ENCODE measurements around the gene TNIP2.
A peak's percentile ranks its signal among the peaks of the same experiment; 100 is the strongest.
"Not testable (repeated sequence)": the region's sequence is repeated elsewhere in the genome, so short reads cannot be mapped to it uniquely, and the experiment has no call there.

TNIP2 gene

GRCh38 chr4:2763511-2763967, 7.4 kb upstream of the TNIP2 start:
- H3K9me3 ChIP-seq (ENCODE audit: control insufficient read depth, insufficient read depth, low read length): no peaks in the 10 kb centered on the region
- H3K36me3 ChIP-seq (ENCODE audit: control insufficient read depth, insufficient read depth, low read length): no peaks in the 10 kb centered on the region
- H3K4me3 ChIP-seq (ENCODE audit: low read depth, low read length): peak overlapping the region; percentile 61; the same call in 1 of the 2 replicates
- no peaks in the 10 kb centered on the region for H3K27me3 ChIP-seq (ENCODE audit: control insufficient read depth, insufficient read depth, low read length)
- H3K27ac ChIP-seq (ENCODE audit: low read depth, low read length): no peak overlapping the region
- H3K4me1 ChIP-seq (ENCODE audit: control insufficient read depth, insufficient read depth, low read length): peaks cover 6% of the 10 kb centered on the region; the same call in 1 of the 2 replicates
- peak overlapping the region; percentile 25; the same call in 1 of the 2 replicates for H3K9ac ChIP-seq (ENCODE audit: low read depth, low read length)

- not testable (repeated sequence) for H3K9me3 ChIP-seq (ENCODE audit: control insufficient read depth, insufficient read depth, low read length); H3K36me3 ChIP-seq (ENCODE audit: control insufficient read depth, insufficient read depth, low read length); H3K4me1 ChIP-seq (ENCODE audit: control insufficient read depth, insufficient read depth, low read length); H3K27ac ChIP-seq (ENCODE audit: low read depth, low read length); H3K27me3 ChIP-seq (ENCODE audit: control insufficient read depth, insufficient read depth, low read length); H3K9ac ChIP-seq (ENCODE audit: low read depth, low read length); H3K4me3 ChIP-seq (ENCODE audit: low read depth, low read length)
These were observed 6.6 kb upstream of the TNIP2 start for GRCh38 chr4:2762486-2763370.

- Histone ChIP-seq H3K9ac (ENCODE audit: low read depth, low read length) (no peak overlapping the region), H3K27ac (ENCODE audit: low read depth, low read length) (no peak overlapping the region), H3K27me3 (ENCODE audit: control insufficient read depth, insufficient read depth, low read length) (no peaks in the 10 kb centered on the region), H3K9me3 (ENCODE audit: control insufficient read depth, insufficient read depth, low read length) (no peaks in the 10 kb centered on the region), H3K36me3 (ENCODE audit: control insufficient read depth, insufficient read depth, low read length) (no peaks in the 10 kb centered on the region), H3K4me3 (ENCODE audit: low read depth, low read length) (no peak overlapping the region), H3K4me1 (ENCODE audit: control insufficient read depth, insufficient read depth, low read length) (peaks cover 6% of the 10 kb centered on the region; the same call in 1 of the 2 replicates)
These were observed 5.9 kb upstream of the TNIP2 start for GRCh38 chr4:2762048-2762447.

- peaks cover 8% of the 10 kb centered on the region; the same call in 1 of the 2 replicates for H3K4me1 ChIP-seq (ENCODE audit: control insufficient read depth, insufficient read depth, low read length)
- H3K4me3 ChIP-seq (ENCODE audit: low read depth, low read length): no peak overlapping the region
- H3K27ac ChIP-seq (ENCODE audit: low read depth, low read length): no peak overlapping the region
- no peak overlapping the region for H3K9ac ChIP-seq (ENCODE audit: low read depth, low read length)
- H3K36me3 ChIP-seq (ENCODE audit: control insufficient read depth, insufficient read depth, low read length): no peaks in the 10 kb centered on the region
- H3K27me3 ChIP-seq (ENCODE audit: control insufficient read depth, insufficient read depth, low read length): no peaks in the 10 kb centered on the region
- H3K9me3 ChIP-seq (ENCODE audit: control insufficient read depth, insufficient read depth, low read length): no peaks in the 10 kb centered on the region
These were observed 5.1 kb upstream of the TNIP2 start for GRCh38 chr4:2761035-2761923.

- Histone ChIP-seq H3K27me3 (ENCODE audit: control insufficient read depth, insufficient read depth, low read length) (no peaks in the 10 kb centered on the region), H3K36me3 (ENCODE audit: control insufficient read depth, insufficient read depth, low read length) (no peaks in the 10 kb centered on the region), H3K9ac (ENCODE audit: low read depth, low read length) (no peak overlapping the region), H3K27ac (ENCODE audit: low read depth, low read length) (no peak overlapping the region), H3K4me3 (ENCODE audit: low read depth, low read length) (no peak overlapping the region), H3K4me1 (ENCODE audit: control insufficient read depth, insufficient read depth, low read length) (peaks cover 8% of the 10 kb centered on the region; the same call in 1 of the 2 replicates), H3K9me3 (ENCODE audit: control insufficient read depth, insufficient read depth, low read length) (no peaks in the 10 kb centered on the region)
These were observed 1.3 kb upstream of the TNIP2 start for GRCh38 chr4:2757426-2757825.

GRCh38 chr4:2756691-2757350, 685 bp upstream of the TNIP2 start:
- H3K9ac ChIP-seq (ENCODE audit: low read depth, low read length): peak overlapping the region; percentile 48; the same call in 1 of the 2 replicates
- no peak overlapping the region for H3K27ac ChIP-seq (ENCODE audit: low read depth, low read length)
- no peaks in the 10 kb centered on the region for H3K27me3 ChIP-seq (ENCODE audit: control insufficient read depth, insufficient read depth, low read length)
- H3K9me3 ChIP-seq (ENCODE audit: control insufficient read depth, insufficient read depth, low read length): no peaks in the 10 kb centered on the region
- H3K36me3 ChIP-seq (ENCODE audit: control insufficient read depth, insufficient read depth, low read length): no peaks in the 10 kb centered on the region
- peak overlapping the region; percentile 54 for H3K4me3 ChIP-seq (ENCODE audit: low read depth, low read length)
- H3K4me1 ChIP-seq (ENCODE audit: control insufficient read depth, insufficient read depth, low read length): peaks cover 8% of the 10 kb centered on the region; the same call in 1 of the 2 replicates

- H3K9ac ChIP-seq (ENCODE audit: low read depth, low read length): no peak overlapping the region
- H3K4me1 ChIP-seq (ENCODE audit: control insufficient read depth, insufficient read depth, low read length): 0 out of 2 replicates have a peak, but pooled peaks cover 3% of the 10 kb centered on the region
- no peaks in the 10 kb centered on the region for H3K9me3 ChIP-seq (ENCODE audit: control insufficient read depth, insufficient read depth, low read length)
- no peak overlapping the region for H3K27ac ChIP-seq (ENCODE audit: low read depth, low read length)
- no peaks in the 10 kb centered on the region for H3K36me3 ChIP-seq (ENCODE audit: control insufficient read depth, insufficient read depth, low read length)
- H3K4me3 ChIP-seq (ENCODE audit: low read depth, low read length): peak overlapping the region; percentile 80
- no peaks in the 10 kb centered on the region for H3K27me3 ChIP-seq (ENCODE audit: control insufficient read depth, insufficient read depth, low read length)
These were observed 1.0 kb downstream of the TNIP2 start for GRCh38 chr4:2754848-2755819.

- H3K9ac ChIP-seq (ENCODE audit: low read depth, low read length): no peak overlapping the region
- H3K36me3 ChIP-seq (ENCODE audit: control insufficient read depth, insufficient read depth, low read length): no peaks in the 10 kb centered on the region
- no peak overlapping the region for H3K27ac ChIP-seq (ENCODE audit: low read depth, low read length)
- 0 out of 2 replicates have a peak, but pooled peaks cover 3% of the 10 kb centered on the region for H3K4me1 ChIP-seq (ENCODE audit: control insufficient read depth, insufficient read depth, low read length)
- H3K9me3 ChIP-seq (ENCODE audit: control insufficient read depth, insufficient read depth, low read length): no peaks in the 10 kb centered on the region
- H3K4me3 ChIP-seq (ENCODE audit: low read depth, low read length): no peak overlapping the region
- H3K27me3 ChIP-seq (ENCODE audit: control insufficient read depth, insufficient read depth, low read length): no peaks in the 10 kb centered on the region
These were observed 2.7 kb downstream of the TNIP2 start for GRCh38 chr4:2753436-2753835.

- H3K9ac ChIP-seq (ENCODE audit: low read depth, low read length): no peak overlapping the region
- H3K27me3 ChIP-seq (ENCODE audit: control insufficient read depth, insufficient read depth, low read length): no peaks in the 10 kb centered on the region
- H3K27ac ChIP-seq (ENCODE audit: low read depth, low read length): no peak overlapping the region
- peaks cover 18% of the 10 kb centered on the region for H3K36me3 ChIP-seq (ENCODE audit: control insufficient read depth, insufficient read depth, low read length)
- H3K4me1 ChIP-seq (ENCODE audit: control insufficient read depth, insufficient read depth, low read length): no peaks in the 10 kb centered on the region
- no peak overlapping the region for H3K4me3 ChIP-seq (ENCODE audit: low read depth, low read length)
- no peaks in the 10 kb centered on the region for H3K9me3 ChIP-seq (ENCODE audit: control insufficient read depth, insufficient read depth, low read length)
These were observed 5.2 kb downstream of the TNIP2 start for GRCh38 chr4:2750719-2751605.

Measured in HUES48 (cell line).